Panc1 (cell line): ENCODE data around the gene ARFGAP1. TPM values are rescaled to one million over a fixed set of nuclear protein-coding genes. Genes with fewer than 3 reads are reported as not detected.

Experiments used
- ATAC-seq: fragments of 200-7000 bp; cut with Tn5 transposase; 2 replicates; pipeline ENCODE4 v1.9.1; 2020; ENCODE audit warnings: mild to moderate bottlenecking, moderate library complexity
- BruUV-seq: library from RNA; stranded (reverse); fragments of 400-500 nt; replicated peaks from 2 replicates; lab custom pipeline; 2021; lab: Mats Ljungman, UMichigan
- CTCF ChIA-PET: fragments of 300-600 bp; sonication (Branson Sonifier 250); formaldehyde crosslinking; loops from one replicate; lab custom pipeline; 2022; ENCODE audit warnings: antibody characterized with exemption; lab: Charles Lee
- POLR2A ChIA-PET: fragments of 300-600 bp; sonication (Branson Sonifier 250); formaldehyde crosslinking; loops from one replicate; lab custom pipeline; 2022; ENCODE audit warnings: antibody characterized with exemption; lab: Charles Lee
- DNase-seq: peaks from one replicate; pipeline ENCODE4 v3.0.0-alpha.2; 2010; ENCODE audit warnings: low read depth, low spot score
- H3K27ac ChIP-seq: 2 replicates; pipeline ENCODE4 v1.5.1; 2011; ENCODE audit warnings: mild to moderate bottlenecking, low read length, inconsistent platforms
- H3K27me3 ChIP-seq: fragments of 200-500 bp; sonication (Bioruptor generic); 2 replicates; pipeline ENCODE4 v1.6.0; 2014; ENCODE audit warnings: low read length, inconsistent platforms; ENCODE audit not compliant: control insufficient read depth, insufficient read depth
- H3K36me3 ChIP-seq: fragments of 200-500 bp; sonication (Bioruptor generic); 2 replicates; pipeline ENCODE4 v1.5.1; 2014; ENCODE audit warnings: inconsistent platforms, mild to moderate bottlenecking, low read length, moderate library complexity; ENCODE audit not compliant: control insufficient read depth, insufficient read depth
- H3K4me1 ChIP-seq: 2 replicates; pipeline ENCODE4 v1.5.1; 2011; ENCODE audit warnings: inconsistent platforms, mild to moderate bottlenecking, low read length, moderate library complexity; ENCODE audit not compliant: control insufficient read depth, insufficient read depth
- H3K4me3 ChIP-seq, 2 experiments: 2 replicates each; pipeline ENCODE4 v1.5.1; 2011 to 2012; ENCODE audit warnings: low read depth in 2 of 2, low read length in 2 of 2, mild to moderate bottlenecking in 2 of 2, inconsistent platforms in 1 of 2, moderate library complexity in 1 of 2
- H3K9me3 ChIP-seq: fragments of 200-500 bp; sonication (Bioruptor generic); 2 replicates; pipeline ENCODE4 v1.5.1; 2014; ENCODE audit warnings: low read depth, mild to moderate bottlenecking, inconsistent platforms, low read length, moderate library complexity; ENCODE audit not compliant: control insufficient read depth, insufficient read depth
- CTCF ChIP-seq: fragments of 450-650 bp; IDR thresholded peaks from 2 replicates; pipeline ENCODE4 v1.5.1; 2017; ENCODE audit warnings: mild to moderate bottlenecking
- POLR2AphosphoS5 ChIP-seq: IDR thresholded peaks from 2 replicates; pipeline ENCODE4 v1.6.1; 2012; ENCODE audit warnings: mild to moderate bottlenecking, low read depth, low read length, moderate library complexity
- REST ChIP-seq, 2 experiments: IDR thresholded peaks; 2 replicates each; pipeline ENCODE4 v1.6.1; 2011 to 2012; ENCODE audit warnings: low read depth in 2 of 2, control low read depth in 1 of 2, low read length in 1 of 2, mild to moderate bottlenecking in 1 of 2, moderate library complexity in 1 of 2; ENCODE audit not compliant: insufficient read depth in 1 of 2
- SIN3A ChIP-seq: IDR thresholded peaks from 2 replicates; pipeline ENCODE4 v1.6.1; 2012; ENCODE audit warnings: low read depth, mild to moderate bottlenecking, low read length, moderate library complexity, borderline replicate concordance; ENCODE audit not compliant: insufficient read depth
- TCF7L2 ChIP-seq: IDR thresholded peaks from 2 replicates; pipeline ENCODE4 v1.6.1; 2011; ENCODE audit warnings: mild to moderate bottlenecking, low read depth, low read length, inconsistent platforms
- in situ Hi-C: cut with HindIII; loops from 2 replicates; pipeline ENCODE4 v1.10.0; 2016; ENCODE audit warnings: low sequenced_read_pairs, low pct_unique_long_range_greater_than_20kb
- intact Hi-C: fragments of 100-400 bp; cut with micrococcal nuclease; formaldehyde crosslinking; loops from one replicate; pipeline ENCODE4 v1.10.0; 2022; ENCODE audit not compliant: unreplicated experiment
- total RNA-seq: library from RNA; stranded (reverse); gene quantifications from one replicate; pipeline ENCODE4 v1.2.1, GENCODE V29; 2021; ENCODE audit not compliant: unreplicated experiment

The ARFGAP1 gene
- total RNA-seq, 1 experiment from 2014 or later = 110 TPM

GRCh38 chr20:63264519-63264918 lies 8.1 kb upstream of the ARFGAP1 start:
- H3K4me1 ChIP-seq = no peaks in the 10 kb centered on the region
- ChIA-PET CTCF (no interaction called here), POLR2A (no interaction called here)
- H3K27ac ChIP-seq = no peak overlapping the region
- H3K36me3 ChIP-seq = no peaks in the 10 kb centered on the region
- H3K9me3 ChIP-seq = no peaks in the 10 kb centered on the region
- H3K4me3 ChIP-seq = no peak overlapping the region
- in situ Hi-C loops = no loop called here
- DNase-seq (no peak), ATAC-seq (no peak)
- intact Hi-C loops = no loop called here
- no peaks in the 10 kb centered on the region for H3K27me3 ChIP-seq
- BruUV-seq = no TSS peak
- TF ChIP-seq CTCF (no peak), TCF7L2 (no peak), SIN3A (no peak), REST (IDR thresholded peaks at IDR 0.05; ENCODE audit: insufficient read depth in 1 of 2, low read depth in 2 of 2, low read length in 1 of 2) (no peak), POLR2AphosphoS5 (no peak)

GRCh38 chr20:63265891-63266515 lies 6.6 kb upstream of the ARFGAP1 start:
- Histone ChIP-seq H3K36me3 (no peaks in the 10 kb centered on the region), H3K27ac (no peak overlapping the region), H3K9me3 (no peaks in the 10 kb centered on the region), H3K4me1 (no peaks in the 10 kb centered on the region), H3K4me3 (no peak overlapping the region), H3K27me3 (no peaks in the 10 kb centered on the region)
- ATAC-seq (no peak), DNase-seq (no peak)
- ChIA-PET CTCF (no interaction called here), POLR2A (interaction anchor here (0.5 kb wide), 1 partner anchor 60 kb away, joined by 9 read pairs; no protein-coding TSS in a partner anchor)
- intact Hi-C loops (no loop called here), in situ Hi-C loops (no loop called here)
- BruUV-seq = no TSS peak
- no peak for TF ChIP-seq POLR2AphosphoS5
- no peak for TF ChIP-seq SIN3A
- TF ChIP-seq TCF7L2 = no peak
- no peak for TF ChIP-seq CTCF
- no peak for TF ChIP-seq REST (IDR thresholded peaks at IDR 0.05; ENCODE audit: insufficient read depth in 1 of 2, low read depth in 2 of 2, low read length in 1 of 2)
